GM12873 (cell line): ENCODE data around the gene SLC22A31.

Source experiments
- TF ChIP-seq, protein P1 (sequence below): IDR thresholded peaks from 2 replicates; pipeline ENCODE4 v1.5.1; 2012; ENCODE audit warnings: low read depth, mild to moderate bottlenecking, moderate library complexity, low read length, control low read depth; ENCODE audit not compliant: insufficient read depth; ENCODE audit errors: missing control alignments

Gene SLC22A31

DNA sequence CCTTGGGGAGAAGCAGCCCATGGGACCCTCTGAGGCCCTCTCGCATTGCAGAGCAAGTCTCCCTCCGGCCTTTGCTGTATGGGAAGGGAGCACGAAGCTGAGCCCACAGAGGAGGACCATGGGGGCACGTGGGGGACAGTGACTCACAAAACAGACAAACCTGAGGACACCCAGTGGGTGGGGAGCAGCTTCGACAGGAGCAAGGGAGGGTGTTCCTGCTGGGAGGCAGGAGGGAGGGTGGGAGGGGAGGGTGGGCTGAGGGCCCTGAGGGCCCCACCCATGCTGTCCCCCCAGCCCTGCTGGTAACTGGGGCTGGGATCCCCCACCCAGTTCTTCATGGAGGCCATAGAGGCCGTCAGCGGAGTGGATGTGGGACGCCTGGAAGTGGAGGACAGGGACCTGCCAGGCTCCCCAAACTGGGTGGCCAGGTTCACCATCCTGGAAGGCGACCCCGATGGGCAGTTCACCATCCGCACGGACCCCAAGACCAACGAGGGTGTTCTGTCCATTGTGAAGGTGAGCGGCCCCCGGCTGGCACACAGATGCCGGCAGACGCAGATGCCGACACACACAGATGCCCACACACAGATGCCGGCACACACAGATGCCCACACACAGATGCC is 12.5 kb downstream of the SLC22A31 start:
- TF ChIP-seq, protein P1, sequence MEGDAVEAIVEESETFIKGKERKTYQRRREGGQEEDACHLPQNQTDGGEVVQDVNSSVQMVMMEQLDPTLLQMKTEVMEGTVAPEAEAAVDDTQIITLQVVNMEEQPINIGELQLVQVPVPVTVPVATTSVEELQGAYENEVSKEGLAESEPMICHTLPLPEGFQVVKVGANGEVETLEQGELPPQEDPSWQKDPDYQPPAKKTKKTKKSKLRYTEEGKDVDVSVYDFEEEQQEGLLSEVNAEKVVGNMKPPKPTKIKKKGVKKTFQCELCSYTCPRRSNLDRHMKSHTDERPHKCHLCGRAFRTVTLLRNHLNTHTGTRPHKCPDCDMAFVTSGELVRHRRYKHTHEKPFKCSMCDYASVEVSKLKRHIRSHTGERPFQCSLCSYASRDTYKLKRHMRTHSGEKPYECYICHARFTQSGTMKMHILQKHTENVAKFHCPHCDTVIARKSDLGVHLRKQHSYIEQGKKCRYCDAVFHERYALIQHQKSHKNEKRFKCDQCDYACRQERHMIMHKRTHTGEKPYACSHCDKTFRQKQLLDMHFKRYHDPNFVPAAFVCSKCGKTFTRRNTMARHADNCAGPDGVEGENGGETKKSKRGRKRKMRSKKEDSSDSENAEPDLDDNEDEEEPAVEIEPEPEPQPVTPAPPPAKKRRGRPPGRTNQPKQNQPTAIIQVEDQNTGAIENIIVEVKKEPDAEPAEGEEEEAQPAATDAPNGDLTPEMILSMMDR, result no peak

DNA sequence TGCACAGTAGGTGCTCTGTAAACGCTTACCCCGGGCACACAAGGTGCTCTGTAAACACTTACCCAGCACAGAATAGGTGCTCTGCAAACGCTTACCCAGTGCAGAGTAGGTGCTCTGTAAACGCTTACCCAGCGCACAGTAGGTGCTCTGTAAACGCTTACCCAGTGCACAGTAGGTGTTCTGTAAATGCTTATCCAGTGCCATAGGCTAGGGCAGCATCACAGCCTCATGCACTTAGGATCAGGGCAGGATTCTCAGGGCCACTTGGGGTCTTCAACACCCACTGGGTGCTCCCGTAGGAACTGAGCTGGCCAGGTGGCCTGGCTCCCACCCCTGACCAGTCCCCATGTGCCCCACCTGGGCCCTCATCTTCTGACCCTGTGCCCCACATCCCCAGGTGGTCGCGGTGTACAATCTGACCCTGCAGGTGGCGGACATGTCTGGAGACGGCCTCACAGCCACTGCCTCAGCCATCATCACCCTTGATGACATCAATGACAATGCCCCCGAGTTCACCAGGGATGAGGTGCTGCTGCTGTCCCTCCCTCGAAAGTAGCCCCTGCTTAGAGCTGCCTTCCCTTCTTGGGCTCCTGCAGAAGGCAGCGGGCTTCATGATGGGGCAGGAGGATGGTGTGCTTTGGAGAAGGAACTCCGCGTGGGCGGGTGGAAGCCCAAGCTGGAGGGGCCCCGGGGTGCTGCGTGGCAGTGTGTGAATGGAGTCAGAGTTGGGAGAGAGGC is 13.1 kb downstream of the SLC22A31 start:
- TF ChIP-seq, protein P1, result no peak

DNA sequence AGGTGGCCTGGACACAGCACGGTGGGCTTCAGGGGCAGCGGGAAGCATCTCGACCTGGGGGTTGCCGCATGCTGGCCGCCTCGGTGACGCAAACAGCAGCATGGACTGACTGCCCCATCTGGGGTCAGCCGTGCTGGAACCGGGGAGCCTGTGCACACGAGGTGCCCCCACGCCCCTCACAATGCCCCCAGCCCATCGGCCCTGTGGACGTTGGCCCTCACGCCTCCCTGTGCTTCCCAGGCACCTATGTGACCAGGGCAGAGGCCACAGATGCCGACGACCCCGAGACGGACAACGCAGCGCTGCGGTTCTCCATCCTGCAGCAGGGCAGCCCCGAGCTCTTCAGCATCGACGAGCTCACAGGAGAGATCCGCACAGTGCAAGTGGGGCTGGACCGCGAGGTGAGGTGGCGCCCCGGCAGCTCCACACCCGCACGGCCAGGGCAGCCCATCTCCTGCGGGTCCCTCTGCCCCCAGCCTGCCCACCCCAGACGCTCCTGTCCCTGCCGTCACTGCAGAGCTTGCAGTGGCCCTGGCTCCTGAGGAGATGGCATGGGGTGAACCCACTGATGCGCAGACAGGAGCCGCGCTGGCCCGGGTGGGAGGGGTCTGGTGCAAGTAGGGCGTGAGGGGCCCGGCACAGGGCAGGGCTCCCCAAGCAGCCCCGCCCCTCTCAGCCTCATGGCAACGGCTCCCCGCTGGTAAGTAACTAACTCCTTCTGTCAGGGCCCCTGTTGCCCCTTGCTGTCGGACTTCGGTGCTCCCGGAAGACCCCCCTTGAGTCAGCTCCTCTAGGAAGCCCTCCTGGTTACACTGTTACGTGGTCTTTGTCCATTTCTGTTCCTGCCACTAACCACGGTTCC is 15.2 kb downstream of the SLC22A31 start:
- TF ChIP-seq, protein P1, result no peak

DNA sequence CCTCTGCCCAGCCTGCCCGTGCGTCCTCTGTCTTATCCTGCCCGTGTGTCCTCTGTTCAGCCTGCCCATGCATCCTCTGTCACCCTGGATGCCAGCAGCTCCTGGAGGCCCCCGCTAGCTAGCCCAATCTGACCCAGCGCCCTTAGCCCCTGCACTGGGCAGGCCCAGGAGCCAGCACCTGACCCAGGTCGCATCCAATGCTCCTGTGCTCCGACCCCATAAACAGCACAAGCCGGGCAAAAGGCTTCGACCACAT is 15.7 kb downstream of the SLC22A31 start:
- TF ChIP-seq, protein P1, result no peak

DNA sequence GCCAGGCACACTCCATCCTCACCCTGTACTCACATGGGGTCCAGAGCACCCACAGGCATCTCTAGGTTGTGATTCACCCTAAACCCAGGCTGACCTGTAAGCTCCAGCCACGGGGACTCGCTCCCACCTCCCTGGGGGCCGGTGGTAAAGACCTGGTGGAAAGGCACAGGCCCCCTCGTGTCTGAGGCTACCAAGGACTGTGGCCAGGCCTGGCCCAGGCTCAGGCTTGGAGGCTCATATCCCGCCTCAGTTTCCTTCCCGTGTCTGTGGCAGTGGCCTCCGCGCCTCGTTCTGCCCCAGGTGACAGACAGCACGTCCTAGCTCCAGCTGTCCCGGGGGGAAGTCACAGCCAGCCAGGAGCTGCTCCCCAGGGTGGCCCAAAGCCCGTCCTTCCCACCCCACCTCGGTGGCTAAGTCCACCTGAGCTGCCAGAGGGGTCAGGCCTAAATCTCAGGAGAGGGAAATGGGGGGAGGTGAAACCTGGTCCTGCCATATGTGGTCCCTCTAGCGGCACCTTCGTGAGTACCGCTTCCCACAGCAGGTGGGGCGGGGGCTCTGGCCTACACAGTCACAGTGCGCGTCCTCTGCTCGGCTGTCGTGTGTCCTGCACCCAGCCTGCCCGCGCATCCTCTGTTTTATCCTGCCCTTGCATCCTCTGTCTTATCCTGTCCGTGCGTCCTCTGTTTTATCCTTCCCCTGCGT is 16.2 kb downstream of the SLC22A31 start:
- TF ChIP-seq, protein P1, result no peak

DNA sequence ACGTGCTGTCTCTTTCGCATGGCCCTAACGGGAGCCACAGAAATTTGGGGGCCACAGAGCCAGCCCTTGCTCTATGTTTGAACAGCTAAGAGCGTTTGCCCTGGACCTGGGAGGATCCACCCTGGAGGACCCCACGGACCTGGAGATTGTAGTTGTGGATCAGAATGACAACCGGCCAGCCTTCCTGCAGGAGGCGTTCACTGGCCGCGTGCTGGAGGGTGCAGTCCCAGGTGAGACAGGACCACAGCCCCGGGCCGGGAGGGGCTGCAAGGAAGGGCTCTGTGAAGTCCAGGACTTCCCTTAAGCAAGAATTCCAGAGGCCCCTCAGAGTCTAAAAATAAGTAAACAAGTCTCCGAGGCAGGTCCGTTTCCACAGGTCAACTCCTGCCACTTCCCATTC is 16.9 kb downstream of the SLC22A31 start:
- TF ChIP-seq, protein P1, result no peak
